ENCODE data around the gene PACRG. TPM values are rescaled to one million over a fixed set of nuclear protein-coding genes. Genes with fewer than 3 reads are reported as not detected.

PACRG gene
- total and polyA plus RNA-seq, 2 experiments from 2014 or later = 0.83 to 3.7 TPM

- H3K4me3 ChIP-seq = no peak overlapping the region
- no peak for DNase-seq (ENCODE audit: low read depth in 1 of 2, low spot score in 1 of 2)
- TF ChIP-seq CTCF (IDR thresholded peaks at IDR 0.05; ENCODE audit: low read depth, low read length) = no peak
- H3K36me3 ChIP-seq = no peaks in the 10 kb centered on the region
- no peaks in the 10 kb centered on the region for H3K27me3 ChIP-seq
- no peak overlapping the region for H3K27ac ChIP-seq
- peaks cover 28% of the 10 kb centered on the region for H3K4me1 ChIP-seq (ENCODE audit: low read depth)
- H3K9me3 ChIP-seq (ENCODE audit: low read depth) = no peaks in the 10 kb centered on the region
These were observed 5.1 kb upstream of the PACRG start for GRCh38 chr6:162722633-162723032.

GRCh38 chr6:162726947-162727321 is 840 bp upstream of the PACRG start:
- no peaks in the 10 kb centered on the region for H3K9me3 ChIP-seq (ENCODE audit: low read depth)
- H3K36me3 ChIP-seq = no peaks in the 10 kb centered on the region
- peak overlapping the region; percentile 70 for H3K4me3 ChIP-seq
- peaks cover 14% of the 10 kb centered on the region for H3K4me1 ChIP-seq (ENCODE audit: low read depth)
- peak overlapping the region; percentile 63 for H3K27ac ChIP-seq
- no peaks in the 10 kb centered on the region for H3K27me3 ChIP-seq
- peak; percentile 13 to 22 for DNase-seq (ENCODE audit: low read depth in 1 of 2, low spot score in 1 of 2)
- TF ChIP-seq CTCF (IDR thresholded peaks at IDR 0.05; ENCODE audit: low read depth, low read length) = no peak

GRCh38 chr6:162728197-162728596 is 423 bp downstream of the PACRG start:
- Histone ChIP-seq H3K9me3 (ENCODE audit: low read depth) (no peaks in the 10 kb centered on the region), H3K27ac (no peak overlapping the region), H3K4me1 (ENCODE audit: low read depth) (peaks cover 10% of the 10 kb centered on the region), H3K4me3 (no peak overlapping the region), H3K27me3 (no peaks in the 10 kb centered on the region), H3K36me3 (no peaks in the 10 kb centered on the region)
- DNase-seq (ENCODE audit: low read depth in 1 of 2, low spot score in 1 of 2) = no peak
- TF ChIP-seq CTCF (IDR thresholded peaks at IDR 0.05; ENCODE audit: low read depth, low read length) = no peak

- Histone ChIP-seq H3K36me3 (no peaks in the 10 kb centered on the region), H3K27ac (no peak overlapping the region), H3K27me3 (no peaks in the 10 kb centered on the region), H3K4me1 (ENCODE audit: low read depth) (peaks cover 10% of the 10 kb centered on the region), H3K9me3 (ENCODE audit: low read depth) (no peaks in the 10 kb centered on the region), H3K4me3 (no peak overlapping the region)
- DNase-seq (ENCODE audit: low read depth in 1 of 2, low spot score in 1 of 2) = no peak
- TF ChIP-seq CTCF (IDR thresholded peaks at IDR 0.05; ENCODE audit: low read depth, low read length) = no peak
These were observed 932 bp downstream of the PACRG start for GRCh38 chr6:162728706-162729105.

- Histone ChIP-seq H3K27me3 (no peaks in the 10 kb centered on the region), H3K36me3 (no peaks in the 10 kb centered on the region), H3K4me1 (ENCODE audit: low read depth) (no peaks in the 10 kb centered on the region), H3K27ac (no peak overlapping the region), H3K4me3 (no peak overlapping the region), H3K9me3 (ENCODE audit: low read depth) (no peaks in the 10 kb centered on the region)
- no peak for TF ChIP-seq CTCF (IDR thresholded peaks at IDR 0.05; ENCODE audit: low read depth, low read length)
- DNase-seq (ENCODE audit: low read depth in 1 of 2, low spot score in 1 of 2) = no peak
These were observed 2.7 kb downstream of the PACRG start for GRCh38 chr6:162730502-162730901.

GRCh38 chr6:162733489-162733888 is 5.7 kb downstream of the PACRG start:
- no peak for TF ChIP-seq CTCF (IDR thresholded peaks at IDR 0.05; ENCODE audit: low read depth, low read length)
- no peaks in the 10 kb centered on the region for H3K9me3 ChIP-seq (ENCODE audit: low read depth)
- no peak overlapping the region for H3K27ac ChIP-seq
- no peak overlapping the region for H3K4me3 ChIP-seq
- H3K36me3 ChIP-seq = no peaks in the 10 kb centered on the region
- no peak for DNase-seq (ENCODE audit: low read depth in 1 of 2, low spot score in 1 of 2)
- H3K27me3 ChIP-seq = no peaks in the 10 kb centered on the region
- no peaks in the 10 kb centered on the region for H3K4me1 ChIP-seq (ENCODE audit: low read depth)

All from cardiac muscle cell (in vitro differentiated cells and primary cell).